HEK293T (cell line): ENCODE data around the gene ARL8A.

ENCODE experiments used
- ELF4 ChIP-seq: fragments of 450-650 bp; IDR thresholded peaks from 2 replicates; pipeline ENCODE4 v1.6.1; 2017; ENCODE audit warnings: antibody characterized with exemption
- FOXA1 ChIP-seq: fragments of 450-650 bp; IDR thresholded peaks from 2 replicates; pipeline ENCODE4 v1.6.1; 2016; ENCODE audit warnings: mild to moderate bottlenecking
- FOXK2 ChIP-seq: fragments of 450-650 bp; IDR thresholded peaks from 2 replicates; pipeline ENCODE4 v1.6.1; 2016; ENCODE audit warnings: mild to moderate bottlenecking
- FOXM1 ChIP-seq: fragments of 450-650 bp; IDR thresholded peaks from 2 replicates; pipeline ENCODE4 v1.6.1; 2017; ENCODE audit warnings: mild to moderate bottlenecking, borderline replicate concordance
- NFRKB ChIP-seq: fragments of 450-650 bp; IDR thresholded peaks from 2 replicates; pipeline ENCODE4 v1.6.1; 2016; ENCODE audit warnings: mild to moderate bottlenecking, moderate library complexity
- SP1 ChIP-seq: fragments of 450-650 bp; IDR thresholded peaks from 2 replicates; pipeline ENCODE4 v1.6.1; 2017
- SUZ12 ChIP-seq: fragments of 450-650 bp; IDR thresholded peaks from 2 replicates; pipeline ENCODE4 v1.6.1; 2016; ENCODE audit warnings: mild to moderate bottlenecking
- TARDBP ChIP-seq: fragments of 450-650 bp; IDR thresholded peaks from 2 replicates; pipeline ENCODE4 v1.6.1; 2016
- TF ChIP-seq, protein P1 (sequence below): fragments of 450-650 bp; IDR thresholded peaks from 2 replicates; pipeline ENCODE4 v1.6.1; 2016

- TF ChIP-seq FOXM1: no peak
- TF ChIP-seq, protein P1, sequence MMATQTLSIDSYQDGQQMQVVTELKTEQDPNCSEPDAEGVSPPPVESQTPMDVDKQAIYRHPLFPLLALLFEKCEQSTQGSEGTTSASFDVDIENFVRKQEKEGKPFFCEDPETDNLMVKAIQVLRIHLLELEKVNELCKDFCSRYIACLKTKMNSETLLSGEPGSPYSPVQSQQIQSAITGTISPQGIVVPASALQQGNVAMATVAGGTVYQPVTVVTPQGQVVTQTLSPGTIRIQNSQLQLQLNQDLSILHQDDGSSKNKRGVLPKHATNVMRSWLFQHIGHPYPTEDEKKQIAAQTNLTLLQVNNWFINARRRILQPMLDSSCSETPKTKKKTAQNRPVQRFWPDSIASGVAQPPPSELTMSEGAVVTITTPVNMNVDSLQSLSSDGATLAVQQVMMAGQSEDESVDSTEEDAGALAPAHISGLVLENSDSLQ: no peak
- no peak for TF ChIP-seq NFRKB
- no peak for TF ChIP-seq SP1
- no peak for TF ChIP-seq FOXK2
- TF ChIP-seq TARDBP: no peak
- TF ChIP-seq SUZ12: no peak
- no peak for TF ChIP-seq FOXA1
- no peak for TF ChIP-seq ELF4
Measured at GRCh38 chr1:202150602-202151001, 6.1 kb upstream of the ARL8A start.
